Panc1 (cell line): ENCODE measurements around the gene ZNF318. TPM values are rescaled to one million over a fixed set of nuclear protein-coding genes. Genes with fewer than 3 reads are reported as not detected.

Experiments
- ATAC-seq: fragments of 200-7000 bp; cut with Tn5 transposase; 2 replicates; pipeline ENCODE4 v1.9.1; 2020; ENCODE audit warnings: mild to moderate bottlenecking, moderate library complexity
- BruUV-seq: library from RNA; stranded (reverse); fragments of 400-500 nt; replicated peaks from 2 replicates; lab custom pipeline; 2021; lab: Mats Ljungman, UMichigan
- CTCF ChIA-PET: fragments of 300-600 bp; sonication (Branson Sonifier 250); formaldehyde crosslinking; loops from one replicate; lab custom pipeline; 2022; ENCODE audit warnings: antibody characterized with exemption; lab: Charles Lee
- POLR2A ChIA-PET: fragments of 300-600 bp; sonication (Branson Sonifier 250); formaldehyde crosslinking; loops from one replicate; lab custom pipeline; 2022; ENCODE audit warnings: antibody characterized with exemption; lab: Charles Lee
- DNase-seq: peaks from one replicate; pipeline ENCODE4 v3.0.0-alpha.2; 2010; ENCODE audit warnings: low read depth, low spot score
- H3K27ac ChIP-seq: 2 replicates; pipeline ENCODE4 v1.5.1; 2011; ENCODE audit warnings: mild to moderate bottlenecking, low read length, inconsistent platforms
- H3K27me3 ChIP-seq: fragments of 200-500 bp; sonication (Bioruptor generic); 2 replicates; pipeline ENCODE4 v1.6.0; 2014; ENCODE audit warnings: low read length, inconsistent platforms; ENCODE audit not compliant: control insufficient read depth, insufficient read depth
- H3K36me3 ChIP-seq: fragments of 200-500 bp; sonication (Bioruptor generic); 2 replicates; pipeline ENCODE4 v1.5.1; 2014; ENCODE audit warnings: inconsistent platforms, mild to moderate bottlenecking, low read length, moderate library complexity; ENCODE audit not compliant: control insufficient read depth, insufficient read depth
- H3K4me1 ChIP-seq: 2 replicates; pipeline ENCODE4 v1.5.1; 2011; ENCODE audit warnings: inconsistent platforms, mild to moderate bottlenecking, low read length, moderate library complexity; ENCODE audit not compliant: control insufficient read depth, insufficient read depth
- H3K4me3 ChIP-seq, 2 experiments: 2 replicates each; pipeline ENCODE4 v1.5.1; 2011 to 2012; ENCODE audit warnings: low read depth in 2 of 2, low read length in 2 of 2, mild to moderate bottlenecking in 2 of 2, inconsistent platforms in 1 of 2, moderate library complexity in 1 of 2
- H3K9me3 ChIP-seq: fragments of 200-500 bp; sonication (Bioruptor generic); 2 replicates; pipeline ENCODE4 v1.5.1; 2014; ENCODE audit warnings: low read depth, mild to moderate bottlenecking, inconsistent platforms, low read length, moderate library complexity; ENCODE audit not compliant: control insufficient read depth, insufficient read depth
- CTCF ChIP-seq: fragments of 450-650 bp; IDR thresholded peaks from 2 replicates; pipeline ENCODE4 v1.5.1; 2017; ENCODE audit warnings: mild to moderate bottlenecking
- POLR2AphosphoS5 ChIP-seq: IDR thresholded peaks from 2 replicates; pipeline ENCODE4 v1.6.1; 2012; ENCODE audit warnings: mild to moderate bottlenecking, low read depth, low read length, moderate library complexity
- REST ChIP-seq, 2 experiments: IDR thresholded peaks; 2 replicates each; pipeline ENCODE4 v1.6.1; 2011 to 2012; ENCODE audit warnings: low read depth in 2 of 2, control low read depth in 1 of 2, low read length in 1 of 2, mild to moderate bottlenecking in 1 of 2, moderate library complexity in 1 of 2; ENCODE audit not compliant: insufficient read depth in 1 of 2
- SIN3A ChIP-seq: IDR thresholded peaks from 2 replicates; pipeline ENCODE4 v1.6.1; 2012; ENCODE audit warnings: low read depth, mild to moderate bottlenecking, low read length, moderate library complexity, borderline replicate concordance; ENCODE audit not compliant: insufficient read depth
- TCF7L2 ChIP-seq: IDR thresholded peaks from 2 replicates; pipeline ENCODE4 v1.6.1; 2011; ENCODE audit warnings: mild to moderate bottlenecking, low read depth, low read length, inconsistent platforms
- in situ Hi-C: cut with HindIII; loops from 2 replicates; pipeline ENCODE4 v1.10.0; 2016; ENCODE audit warnings: low sequenced_read_pairs, low pct_unique_long_range_greater_than_20kb
- intact Hi-C: fragments of 100-400 bp; cut with micrococcal nuclease; formaldehyde crosslinking; loops from one replicate; pipeline ENCODE4 v1.10.0; 2022; ENCODE audit not compliant: unreplicated experiment
- total RNA-seq: library from RNA; stranded (reverse); gene quantifications from one replicate; pipeline ENCODE4 v1.2.1, GENCODE V29; 2021; ENCODE audit not compliant: unreplicated experiment

ZNF318 gene
- total RNA-seq, 1 experiment from 2014 or later, result 28.0 TPM

GRCh38 chr6:43296780-43297497, 72.5 kb downstream of the ZNF318 start:
- DNase-seq (no peak), ATAC-seq (no peak)
- H3K4me3 ChIP-seq, result no peak overlapping the region
- TF ChIP-seq CTCF, result no peak
- TF ChIP-seq SIN3A, result no peak
- TF ChIP-seq REST (IDR thresholded peaks at IDR 0.05; ENCODE audit: insufficient read depth in 1 of 2, low read depth in 2 of 2, low read length in 1 of 2), result no peak
- TF ChIP-seq POLR2AphosphoS5, result no peak
- no peak for TF ChIP-seq TCF7L2
- no peaks in the 10 kb centered on the region for H3K27me3 ChIP-seq
- H3K4me1 ChIP-seq, result no peaks in the 10 kb centered on the region
- no peak overlapping the region for H3K27ac ChIP-seq
- ChIA-PET CTCF (interaction anchor here (0.7 kb wide), 1 partner anchor 11 kb away, joined by 3 read pairs; no protein-coding TSS in a partner anchor), POLR2A (interaction anchor here (0.5 to 1.0 kb wide), 2 partner anchors 10 to 19 kb away, joined by 3 read pairs; no protein-coding TSS in a partner anchor)
- in situ Hi-C loops (no loop called here), intact Hi-C loops (no loop called here)
- no peaks in the 10 kb centered on the region for H3K9me3 ChIP-seq
- H3K36me3 ChIP-seq, result no peaks in the 10 kb centered on the region
- BruUV-seq, result no TSS peak

- in situ Hi-C loops (no loop called here), intact Hi-C loops (no loop called here)
- TF ChIP-seq REST (IDR thresholded peaks at IDR 0.05; ENCODE audit: insufficient read depth in 1 of 2, low read depth in 2 of 2, low read length in 1 of 2) (no peak), CTCF (no peak), TCF7L2 (no peak), POLR2AphosphoS5 (no peak), SIN3A (no peak)
- H3K36me3 ChIP-seq, result no peaks in the 10 kb centered on the region
- no peaks in the 10 kb centered on the region for H3K27me3 ChIP-seq
- no TSS peak for BruUV-seq
- no peak overlapping the region for H3K27ac ChIP-seq
- DNase-seq (no peak), ATAC-seq (no peak)
- CTCF ChIA-PET, result no interaction called here
- H3K9me3 ChIP-seq, result no peaks in the 10 kb centered on the region
- no peaks in the 10 kb centered on the region for H3K4me1 ChIP-seq
- no peak overlapping the region for H3K4me3 ChIP-seq
- POLR2A ChIA-PET, result no interaction called here
Observed at GRCh38 chr6:43295456-43295855, 74.0 kb downstream of the ZNF318 start.
